NCI-H524 treated with DMSO at 0.1 percent for 48 hours (cell line): ENCODE measurements around the gene KLHL36.

Experiments used
- DNase-seq: peaks from one replicate; lab custom pipeline; 2025; lab: John Stamatoyannopoulos, UW

KLHL36 gene

DNA sequence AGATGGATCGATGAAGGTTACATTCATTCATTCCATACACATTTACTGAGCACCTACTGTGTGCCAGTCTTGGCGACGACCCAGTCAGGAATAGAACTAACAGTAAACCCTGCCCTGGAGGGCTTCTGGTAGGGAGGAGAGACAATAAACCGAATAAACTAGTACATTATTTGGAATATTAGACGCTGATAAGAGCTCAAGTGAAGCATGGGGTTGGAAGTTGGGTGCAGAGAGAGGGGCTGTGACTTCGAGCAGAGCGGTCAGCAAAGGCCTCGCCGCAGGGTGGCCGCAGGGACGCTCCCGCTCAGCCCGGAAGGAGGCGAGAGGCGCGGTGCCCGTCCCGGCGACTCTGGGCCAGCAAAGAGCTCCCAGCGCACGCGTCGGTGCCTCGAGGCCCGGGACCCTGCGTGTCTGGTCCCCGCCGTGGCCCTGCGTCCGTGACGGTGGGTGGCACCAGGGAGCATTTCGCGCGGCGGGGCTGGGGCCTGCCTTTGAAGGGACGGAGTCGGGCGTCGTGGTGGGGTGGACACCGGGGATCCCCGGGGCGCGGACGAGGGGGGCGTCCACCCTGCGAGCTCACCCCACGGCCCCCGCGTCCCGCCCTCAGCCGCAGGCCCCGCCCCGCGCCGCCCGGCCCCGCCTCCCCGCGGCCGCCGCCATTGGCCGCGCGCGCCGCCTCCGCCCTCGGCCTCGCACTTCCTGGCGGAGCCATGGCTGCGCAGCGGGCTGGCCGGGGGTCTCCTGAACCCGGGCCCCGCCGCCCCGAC is at the start of gene KLHL36:
Gene KLHL36 (plus strand): TSS at position 684 of the 767 bp plus-strand sequence. CDS start 2,357 bp downstream, outside the sequence.
- no peak for DNase-seq

DNA sequence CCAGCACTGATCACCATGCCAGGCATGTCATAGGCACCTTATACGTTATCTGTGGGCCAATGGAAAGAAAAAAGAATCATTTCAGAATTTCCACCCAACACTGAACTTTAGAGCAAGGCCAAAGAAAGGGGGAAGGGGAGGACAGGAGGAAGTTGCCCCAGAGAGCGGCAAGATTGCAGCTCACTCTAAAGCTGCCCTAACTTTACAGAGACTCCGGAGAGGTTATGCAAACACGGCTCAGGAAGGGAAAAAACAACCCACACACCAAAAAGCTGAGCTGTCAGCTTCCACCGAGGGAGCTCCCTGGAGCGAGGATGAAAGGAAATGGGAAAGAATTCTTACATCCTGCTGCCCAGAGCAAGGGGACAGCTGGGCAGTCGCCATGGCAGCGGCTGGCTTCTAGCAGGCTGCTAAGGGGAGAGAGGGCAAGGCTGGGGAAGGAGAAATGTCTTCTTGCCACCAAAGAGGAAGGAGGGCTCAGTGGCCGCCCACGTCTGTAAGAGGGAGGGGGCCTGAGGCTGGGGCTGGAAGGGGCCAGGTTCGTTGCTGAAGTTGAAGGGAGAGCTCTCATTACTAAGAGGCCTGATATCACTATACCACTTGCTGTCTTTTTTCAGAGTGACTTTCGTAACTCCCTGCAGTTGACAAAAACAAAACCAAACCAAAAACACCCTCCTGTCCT is 48.6 kb upstream of the KLHL36 start:
- no peak for DNase-seq

DNA sequence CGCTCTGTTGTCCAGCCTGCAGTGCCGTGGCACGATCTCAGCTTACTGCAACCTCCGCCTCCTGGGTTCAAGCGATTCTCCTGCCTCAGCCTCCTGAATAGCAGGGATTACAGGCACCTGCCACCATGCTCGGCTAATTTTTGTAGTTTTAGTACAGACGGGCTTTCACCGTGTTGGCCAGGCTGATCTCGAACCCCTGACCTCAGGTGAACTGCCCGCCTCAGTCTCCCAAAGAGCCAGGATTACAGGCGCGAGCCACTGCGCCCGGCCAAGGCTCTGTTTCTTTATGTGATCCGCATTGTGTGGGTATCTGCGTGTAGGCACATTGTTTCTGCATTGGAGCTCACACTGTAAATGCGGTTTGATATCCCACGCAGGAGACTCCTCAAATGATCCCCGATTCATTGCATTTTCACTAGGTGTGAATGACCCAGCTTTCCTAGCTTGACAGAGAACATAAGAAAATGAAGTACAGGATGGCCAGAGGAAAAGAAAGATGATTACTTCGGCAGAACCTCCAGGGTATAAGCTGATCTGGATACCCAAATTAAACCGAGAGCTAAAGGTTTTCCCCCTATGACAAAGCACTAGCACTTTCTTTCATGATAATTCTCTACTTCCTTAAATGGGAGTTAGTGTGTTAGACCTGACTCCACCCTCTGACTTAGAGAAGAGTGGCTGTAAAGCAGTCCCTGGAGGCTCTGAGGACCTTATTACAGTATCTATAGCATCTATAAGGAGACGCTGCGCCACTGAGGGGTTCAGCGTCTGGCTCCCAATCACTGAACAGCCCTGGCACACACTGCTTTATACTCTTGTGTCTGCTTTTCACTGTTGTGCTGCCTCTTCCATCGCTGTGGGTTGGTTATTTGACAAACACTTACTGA is 47.7 kb upstream of the KLHL36 start:
- no peak for DNase-seq

DNA sequence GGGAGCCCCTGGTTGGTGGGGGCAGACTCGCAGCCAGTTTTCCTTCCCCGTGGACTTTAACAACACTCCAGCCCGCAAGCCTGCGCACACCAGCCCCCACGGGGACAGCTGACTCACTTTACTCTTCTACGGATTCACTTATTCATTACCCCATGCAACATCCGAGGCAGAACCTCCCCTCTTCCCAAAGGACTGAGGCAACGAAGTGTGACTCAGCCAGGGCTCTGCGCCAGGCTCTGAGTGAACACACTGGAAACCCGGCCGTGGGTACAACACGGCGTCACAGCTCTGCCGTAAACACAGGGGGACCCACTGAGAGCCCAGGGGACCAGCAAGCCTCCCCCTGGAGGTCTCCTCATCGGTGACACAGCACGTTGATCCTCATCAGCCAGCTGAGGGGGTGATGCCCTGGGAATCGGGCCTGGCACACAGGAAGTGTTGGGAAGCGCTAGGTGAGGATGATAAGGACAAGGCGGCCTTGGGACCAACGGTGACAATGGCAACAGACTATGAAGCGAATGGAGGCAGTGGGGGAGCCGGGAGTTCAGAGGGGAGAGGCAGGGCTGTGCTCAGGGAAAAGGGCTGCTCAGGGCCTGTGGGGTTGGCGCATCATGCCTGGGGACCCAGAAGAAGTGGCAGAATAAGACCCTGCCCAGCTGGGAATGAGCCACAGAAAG is 45.0 kb upstream of the KLHL36 start:
- DNase-seq = no peak

DNA sequence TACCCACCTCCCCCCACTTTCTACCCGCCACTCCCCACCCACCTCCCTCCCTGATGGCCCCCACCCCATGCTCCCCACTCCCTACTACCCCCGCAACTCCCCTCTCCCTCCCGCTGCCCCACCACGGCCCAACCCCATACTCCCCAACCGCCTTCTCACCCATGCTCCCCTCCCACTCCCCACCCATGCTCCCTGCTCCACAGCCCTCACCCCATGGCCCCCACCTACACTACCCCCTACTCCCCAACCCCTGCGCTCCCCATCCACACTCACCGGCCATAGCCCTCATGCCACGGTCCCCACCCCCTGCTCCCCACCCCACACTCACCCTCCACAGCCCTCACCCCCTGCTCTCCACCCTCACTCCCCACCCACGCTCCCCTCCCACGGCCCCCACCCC is 44.4 kb upstream of the KLHL36 start:
- no peak for DNase-seq

DNA sequence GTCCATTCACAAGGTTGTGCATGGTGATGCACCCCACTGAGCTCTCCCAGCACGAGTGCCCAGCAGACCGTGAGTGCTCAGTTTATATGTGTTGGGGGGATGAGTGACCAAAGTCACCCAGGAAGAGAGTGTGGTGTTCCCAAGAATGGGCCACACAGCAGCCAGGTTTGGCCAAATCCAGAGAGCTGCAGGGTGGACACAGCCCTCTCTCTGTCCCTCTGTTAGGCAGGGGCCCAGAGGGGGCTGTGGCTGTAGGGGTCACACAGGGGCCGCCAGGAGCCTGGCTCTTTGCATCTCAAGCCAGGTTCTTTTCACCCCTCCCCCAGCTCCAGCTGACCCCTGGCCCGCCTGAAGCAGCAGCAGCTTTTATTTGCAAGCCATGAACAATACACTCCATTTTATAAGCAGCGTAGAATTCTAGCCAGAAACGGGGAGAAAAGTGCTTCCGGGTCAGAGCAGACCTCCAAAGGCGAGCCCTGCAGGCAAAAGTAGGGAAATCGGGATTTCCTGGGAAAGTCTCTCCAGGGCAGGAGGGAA is 43.8 kb upstream of the KLHL36 start:
- DNase-seq = no peak

DNA sequence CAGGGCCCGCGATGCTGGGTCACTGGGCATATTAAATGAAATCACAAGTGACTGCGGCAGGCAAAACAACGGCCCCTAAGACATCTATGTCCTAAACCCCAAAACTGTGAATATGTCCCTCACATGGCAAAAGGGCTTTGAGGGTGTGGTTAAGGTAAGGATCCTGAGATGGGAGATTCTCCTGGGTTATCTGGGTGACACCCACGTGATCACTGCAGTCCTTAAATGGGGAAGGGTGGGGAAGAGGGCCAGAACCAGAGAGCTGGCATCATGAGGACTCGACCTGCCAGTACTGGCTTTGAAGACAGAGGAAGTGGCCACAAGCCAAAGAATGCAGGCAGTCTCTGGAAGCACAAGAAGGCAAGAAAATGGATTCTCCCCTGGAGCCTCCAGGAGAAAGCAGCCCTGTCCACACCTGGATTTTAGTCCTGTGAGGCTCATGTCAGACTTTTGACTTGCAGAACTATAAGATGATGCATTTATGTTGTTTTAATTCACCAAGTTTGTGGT is 42.9 kb upstream of the KLHL36 start:
- no peak for DNase-seq

DNA sequence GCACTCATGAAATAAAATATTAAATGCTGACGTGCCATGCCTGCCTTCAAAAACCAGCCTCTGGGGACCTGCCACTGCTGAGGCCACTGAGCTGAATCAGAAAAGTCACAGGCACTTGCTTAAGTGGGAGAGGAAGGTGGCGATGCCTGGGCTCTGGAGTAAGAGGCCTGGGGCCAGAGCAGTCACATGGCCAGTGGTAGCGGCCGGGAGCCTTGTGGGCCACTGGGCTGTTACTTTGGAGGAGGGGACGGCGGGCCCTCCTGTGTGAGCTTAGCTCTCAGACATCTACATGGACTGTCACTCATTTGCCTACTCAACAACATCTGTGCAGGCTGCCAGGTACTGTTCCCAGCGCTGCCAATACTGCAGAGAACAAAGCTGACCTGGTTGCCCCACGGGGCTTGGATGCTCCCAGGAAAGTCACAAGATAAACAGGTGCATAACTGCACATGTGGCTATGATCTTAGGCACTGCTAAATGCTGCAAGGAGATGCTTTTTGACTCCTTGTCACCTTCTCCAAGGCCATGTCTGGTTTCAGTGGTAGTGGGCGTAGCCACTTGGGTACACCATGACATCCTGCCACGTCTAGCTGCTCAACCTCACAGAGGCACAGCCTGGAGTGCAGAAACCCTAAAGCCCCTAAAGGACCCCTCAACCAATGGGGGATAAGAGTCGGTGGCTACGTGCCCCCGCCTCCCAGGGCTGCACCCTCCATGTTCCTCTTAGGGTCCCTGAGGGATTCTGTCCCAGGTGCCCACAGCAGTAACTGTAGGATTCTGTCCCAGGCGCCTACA is 42.0 kb upstream of the KLHL36 start:
- no peak for DNase-seq

DNA sequence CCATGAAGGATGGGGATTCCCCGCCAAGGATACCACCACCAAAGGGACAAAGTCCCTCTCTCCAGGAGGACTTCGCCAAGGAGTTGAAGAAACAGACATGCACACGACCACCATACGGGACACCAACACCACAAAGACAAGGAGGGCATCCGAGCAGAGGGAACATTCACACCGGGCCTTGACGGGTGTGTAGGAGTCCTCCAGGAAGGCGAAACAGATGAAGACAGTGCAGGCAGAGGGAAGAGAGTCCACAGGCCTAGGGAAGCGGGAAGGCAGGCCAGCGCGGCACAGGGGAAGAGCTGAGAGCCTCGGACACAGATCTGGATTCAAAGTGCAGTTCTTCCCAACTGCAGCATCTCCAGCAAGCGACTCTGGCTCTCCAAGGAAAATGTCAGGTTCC is 41.2 kb upstream of the KLHL36 start:
- DNase-seq = no peak

DNA sequence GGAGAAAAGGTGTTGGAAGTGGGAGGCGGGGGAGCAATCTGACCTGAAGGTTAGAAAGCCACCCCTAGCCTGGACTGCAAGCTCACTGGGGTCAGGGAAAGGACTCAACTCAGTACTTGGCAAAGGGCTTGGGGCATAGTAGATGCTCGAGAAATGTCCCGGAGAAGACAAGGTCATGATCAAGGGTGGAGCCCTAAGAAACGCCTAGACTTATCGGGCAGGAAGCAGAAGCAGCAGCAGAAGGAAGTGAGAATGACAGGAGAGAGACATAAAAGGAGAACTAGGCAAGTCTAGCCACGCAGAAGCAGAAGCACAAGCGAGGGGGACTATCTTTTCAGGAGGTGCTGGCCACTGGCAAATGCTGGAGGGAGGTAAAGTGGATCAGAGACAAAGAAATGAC is 40.6 kb upstream of the KLHL36 start:
- no peak for DNase-seq

DNA sequence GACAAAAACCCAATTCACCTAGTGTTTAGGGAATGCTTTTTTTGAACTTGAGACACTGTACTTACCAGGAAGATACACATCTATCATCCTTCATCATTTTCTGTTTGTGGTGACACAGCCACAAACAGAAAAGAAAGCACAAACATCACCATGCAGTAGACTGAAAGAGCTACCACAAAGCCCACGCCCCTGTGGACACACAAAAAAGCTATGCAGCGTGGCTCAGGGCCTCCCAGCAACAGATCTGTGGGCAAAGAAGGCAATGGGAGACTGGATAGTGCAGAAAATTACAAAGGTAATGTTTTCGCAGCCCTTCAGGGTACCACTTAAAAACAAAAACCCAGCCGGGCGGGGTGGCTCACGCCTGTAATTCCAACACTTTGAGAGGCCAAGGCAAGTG is 40.0 kb upstream of the KLHL36 start:
- no peak for DNase-seq

DNA sequence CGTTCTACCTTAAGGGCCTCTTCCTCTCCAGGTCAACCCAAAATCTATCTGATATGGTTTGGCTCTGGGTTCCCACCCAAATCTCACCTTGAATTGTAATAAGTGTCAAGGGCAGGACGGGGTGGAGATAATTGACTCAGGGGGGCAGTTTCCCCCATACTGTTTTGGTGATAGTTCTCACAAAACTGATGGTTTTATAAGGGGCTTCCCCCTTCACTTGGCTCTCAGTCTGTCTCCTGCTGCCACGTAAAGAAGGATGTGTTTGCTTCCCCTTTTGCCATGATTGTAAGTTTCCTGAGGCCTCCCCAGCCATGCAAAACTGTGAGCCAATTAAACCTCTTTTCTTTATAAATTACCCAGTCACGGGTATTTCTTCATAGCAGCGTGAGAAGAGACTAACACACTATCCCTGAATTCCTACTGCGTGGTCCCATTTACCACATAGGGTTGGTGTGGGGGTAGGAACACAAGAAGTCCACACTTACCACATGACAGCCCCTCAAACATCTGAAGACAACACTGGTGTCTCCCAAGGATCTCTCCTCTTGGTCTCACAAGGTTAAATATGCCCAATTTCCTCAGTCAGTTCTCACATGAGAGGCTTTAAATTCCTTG is 38.6 kb upstream of the KLHL36 start:
- DNase-seq = no peak

DNA sequence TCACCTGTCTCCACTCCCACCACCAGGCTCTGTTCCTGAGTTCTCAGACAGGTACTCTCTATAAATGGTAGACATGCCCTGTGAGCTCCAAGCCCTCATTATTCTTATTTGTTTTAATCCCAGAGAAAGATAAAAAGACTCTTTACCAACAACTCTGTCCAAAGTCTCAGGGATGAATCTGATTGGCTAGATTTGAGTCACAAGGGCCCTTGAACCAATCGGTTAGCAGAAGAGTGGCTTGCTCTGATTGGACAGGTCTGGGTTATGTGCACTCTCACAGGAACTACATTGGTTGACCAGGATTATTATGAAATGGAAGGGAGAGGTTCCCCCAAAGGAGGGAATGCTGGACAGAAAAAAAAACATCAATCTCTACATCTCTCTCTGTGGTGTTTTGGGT is 37.9 kb upstream of the KLHL36 start:
- no peak for DNase-seq

DNA sequence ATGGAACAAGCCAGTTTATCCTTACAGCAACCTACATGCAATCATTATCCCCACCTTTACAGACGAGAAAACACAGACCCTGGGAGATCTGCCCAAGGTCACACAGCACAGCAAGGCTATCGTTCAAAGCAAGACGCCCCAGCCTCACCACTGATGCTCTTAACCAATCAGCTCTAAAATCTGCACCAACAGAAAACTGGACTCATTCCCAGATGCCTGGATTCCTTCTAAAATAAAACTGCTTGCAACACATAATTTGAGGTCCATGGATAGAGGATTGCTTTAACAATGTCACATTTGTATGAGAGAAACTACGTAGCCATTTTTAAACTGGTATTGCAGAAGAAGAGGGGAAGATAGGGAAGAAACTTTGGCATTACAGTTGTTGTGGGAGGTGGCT is 37.3 kb upstream of the KLHL36 start:
- DNase-seq = no peak

DNA sequence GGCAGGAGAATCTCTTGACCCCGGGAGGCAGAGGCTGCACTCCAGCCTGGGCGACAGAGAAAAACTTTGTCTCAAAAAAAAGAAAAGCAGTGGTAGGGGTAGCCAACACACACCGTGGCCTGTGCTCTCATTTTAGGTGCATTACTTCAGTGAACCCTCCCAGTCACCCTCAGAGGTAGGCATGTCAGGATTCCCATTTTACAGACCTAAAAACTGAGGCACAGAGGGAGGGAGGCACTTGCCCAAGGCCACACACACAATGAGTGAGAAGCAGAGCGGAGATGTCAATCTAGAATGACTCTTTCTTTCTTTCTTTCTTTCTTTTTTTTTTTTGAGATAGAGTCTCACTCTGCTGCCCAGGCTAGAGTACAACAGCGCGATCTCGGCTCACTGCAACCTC is 35.6 kb upstream of the KLHL36 start:
- DNase-seq = no peak

DNA sequence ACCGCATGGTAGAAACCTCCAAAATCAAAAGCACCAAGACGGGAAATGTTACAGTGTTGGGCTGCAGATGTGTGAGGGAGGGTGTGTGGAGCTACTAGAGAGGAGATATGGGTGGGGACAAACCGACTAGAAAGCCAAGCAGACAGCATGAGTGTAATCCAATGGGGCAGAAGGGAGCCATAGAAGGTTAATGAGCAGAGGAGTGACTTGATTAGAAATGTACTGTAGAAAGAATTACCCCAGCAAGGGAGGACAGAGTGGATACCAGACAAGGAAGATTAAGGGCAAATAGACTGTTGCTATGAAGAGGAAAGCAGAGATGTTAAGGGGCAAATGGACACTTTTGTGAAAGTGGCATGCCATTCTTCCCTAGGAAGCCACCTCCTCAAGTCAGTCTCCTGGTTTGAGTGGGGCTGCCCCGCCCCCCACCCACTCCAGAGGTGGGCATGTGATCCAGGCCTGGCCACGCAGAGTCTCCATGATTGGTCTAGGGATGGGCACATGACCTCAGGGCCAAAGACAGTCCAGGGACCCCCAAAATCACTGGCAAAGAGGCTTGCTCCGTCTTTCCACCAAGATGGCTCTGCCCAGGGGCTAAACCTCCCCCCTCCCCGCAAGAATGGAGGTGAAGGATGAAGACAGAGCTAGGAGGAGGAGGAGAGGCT is 34.8 kb upstream of the KLHL36 start:
- no peak for DNase-seq

DNA sequence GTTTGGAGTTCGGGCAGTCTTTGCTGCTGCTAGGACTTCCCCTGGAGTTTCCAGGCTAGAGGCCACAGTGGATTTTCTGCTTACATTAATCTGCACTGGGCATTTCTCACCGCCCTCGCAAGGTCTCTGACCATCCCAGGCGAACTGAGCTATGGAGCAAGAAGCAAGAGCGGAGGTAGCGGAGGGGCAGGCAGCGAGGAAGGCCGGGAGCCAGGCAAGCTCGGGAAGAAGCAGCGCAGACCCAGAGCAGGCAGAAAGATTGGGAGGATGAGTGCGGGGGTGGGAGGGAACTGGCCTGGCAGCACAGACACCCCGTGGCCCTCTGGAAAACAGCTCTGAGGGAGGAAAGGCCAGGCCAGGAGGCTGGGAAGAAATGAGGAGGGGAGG is 34.2 kb upstream of the KLHL36 start:
- DNase-seq = no peak

DNA sequence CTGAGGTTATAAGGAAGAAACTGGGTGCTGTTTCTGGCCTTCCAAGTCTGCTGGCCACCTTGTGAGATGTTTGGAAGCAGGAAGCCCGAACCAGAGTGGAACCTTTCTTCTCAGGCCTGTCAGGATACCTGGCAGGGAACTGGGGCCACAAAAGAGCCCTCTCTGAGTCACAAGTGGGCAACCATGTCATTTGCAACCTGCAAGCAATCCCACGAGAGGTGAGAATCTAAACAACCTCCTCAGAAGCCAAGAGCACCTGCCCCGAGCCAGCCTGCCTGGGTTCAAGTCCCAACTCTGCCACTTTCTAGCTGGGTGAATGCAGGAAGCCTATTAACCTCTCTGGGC is 33.7 kb upstream of the KLHL36 start:
- DNase-seq = no peak

DNA sequence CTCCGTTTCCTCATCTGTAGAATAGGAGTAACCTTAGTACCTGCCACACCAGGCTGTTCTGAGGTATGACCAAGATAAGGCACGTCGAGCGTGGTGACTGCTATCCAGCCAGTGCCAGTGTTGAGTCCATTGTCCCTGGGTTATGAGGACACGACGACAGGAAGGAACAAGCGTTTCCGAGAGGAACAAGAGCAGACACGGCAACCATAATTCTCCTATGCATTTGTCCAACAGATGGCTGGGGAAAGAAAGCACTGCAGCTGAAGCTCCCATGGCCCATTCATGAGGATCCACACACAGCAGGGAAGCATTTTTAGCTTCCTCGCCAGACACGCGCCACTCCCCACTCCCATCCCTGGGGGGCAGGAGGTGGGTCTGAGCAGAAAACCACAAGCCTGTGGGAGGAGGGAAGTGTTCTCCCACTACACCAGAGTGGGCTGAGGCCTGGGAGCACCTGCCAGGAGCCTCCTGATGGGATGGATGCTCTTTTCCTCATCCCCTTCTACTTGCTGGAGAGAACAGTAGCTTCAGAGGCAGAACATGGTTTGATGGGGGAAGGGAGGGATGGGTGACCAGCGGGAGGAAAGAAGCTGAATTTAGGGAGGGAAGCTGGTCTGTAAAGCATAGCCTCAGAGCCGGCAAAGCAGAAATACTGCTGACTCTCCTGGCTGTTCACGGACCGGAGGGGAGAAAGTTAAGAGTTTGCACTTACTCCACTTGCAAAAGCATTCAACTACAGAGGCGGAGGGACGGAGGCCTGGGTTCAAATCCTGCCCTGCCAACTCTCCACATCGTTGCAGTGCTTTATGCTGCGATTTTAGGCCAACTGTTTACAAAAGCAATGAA is 33.1 kb upstream of the KLHL36 start:
- DNase-seq = peak; percentile 33
